ENCODE measurements around the gene MEGF8.

Gene MEGF8

DNA sequence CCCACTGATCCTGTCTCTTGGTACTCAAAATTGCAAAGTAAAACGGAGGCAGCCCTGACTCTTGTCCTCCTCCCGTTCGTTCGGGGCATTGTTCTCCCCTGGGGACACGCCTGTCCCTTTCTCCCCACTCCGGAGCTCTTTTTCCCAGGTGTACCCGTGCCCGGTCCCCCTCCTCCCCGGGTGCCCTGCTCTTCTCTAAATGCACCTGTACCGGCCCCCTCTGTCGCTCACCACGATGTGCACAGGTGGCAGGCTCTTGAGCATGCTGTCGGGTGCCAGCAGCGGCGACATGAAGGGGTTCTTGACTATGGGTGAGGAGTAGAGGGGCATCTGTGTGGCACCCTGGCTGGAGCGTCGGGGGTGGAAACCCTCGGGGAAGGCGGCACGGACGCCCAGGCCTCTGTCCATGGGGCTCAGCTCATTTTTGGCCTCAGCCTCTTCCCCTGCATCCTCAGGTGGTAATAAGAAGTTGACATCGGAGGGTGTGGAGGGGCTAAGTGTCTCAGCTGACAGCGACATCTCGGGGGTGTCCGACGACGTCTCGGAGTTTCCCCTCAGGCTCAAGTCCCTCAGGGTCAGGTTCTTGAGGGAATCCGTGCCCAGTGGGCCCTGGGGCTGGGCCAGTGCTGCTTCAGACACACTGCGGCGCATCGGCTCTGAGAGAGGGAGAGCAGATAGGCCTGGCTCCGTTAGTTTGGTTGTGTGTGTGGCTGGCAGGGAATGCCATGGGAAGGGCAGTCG, 77.1 kb downstream of the MEGF8 start:
- no peak for DNase-seq (ENCODE audit: low spot score)
- in situ Hi-C loops (cut with MboI; ENCODE audit: low pct_unique_long_range_greater_than_20kb, low sequenced_read_pairs, unreplicated experiment): no loop called here
- no peak for TF ChIP-seq CTCF (IDR thresholded peaks at IDR 0.05; ENCODE audit: extremely low read depth, insufficient read depth, missing control alignments)

- no peak for DNase-seq (ENCODE audit: low spot score)
- in situ Hi-C loops (cut with MboI; ENCODE audit: low pct_unique_long_range_greater_than_20kb, low sequenced_read_pairs, unreplicated experiment): no loop called here
- TF ChIP-seq CTCF (IDR thresholded peaks at IDR 0.05; ENCODE audit: extremely low read depth, insufficient read depth, missing control alignments): no peak
Observed at GRCh38 chr19:42403586-42403985, 78.2 kb downstream of the MEGF8 start.

GRCh38 chr19:42406111-42406510, 80.7 kb downstream of the MEGF8 start:
- no peak for DNase-seq (ENCODE audit: low spot score)
- TF ChIP-seq CTCF (IDR thresholded peaks at IDR 0.05; ENCODE audit: extremely low read depth, insufficient read depth, missing control alignments): no peak
- in situ Hi-C loops (cut with MboI; ENCODE audit: low pct_unique_long_range_greater_than_20kb, low sequenced_read_pairs, unreplicated experiment): no loop called here

DNA sequence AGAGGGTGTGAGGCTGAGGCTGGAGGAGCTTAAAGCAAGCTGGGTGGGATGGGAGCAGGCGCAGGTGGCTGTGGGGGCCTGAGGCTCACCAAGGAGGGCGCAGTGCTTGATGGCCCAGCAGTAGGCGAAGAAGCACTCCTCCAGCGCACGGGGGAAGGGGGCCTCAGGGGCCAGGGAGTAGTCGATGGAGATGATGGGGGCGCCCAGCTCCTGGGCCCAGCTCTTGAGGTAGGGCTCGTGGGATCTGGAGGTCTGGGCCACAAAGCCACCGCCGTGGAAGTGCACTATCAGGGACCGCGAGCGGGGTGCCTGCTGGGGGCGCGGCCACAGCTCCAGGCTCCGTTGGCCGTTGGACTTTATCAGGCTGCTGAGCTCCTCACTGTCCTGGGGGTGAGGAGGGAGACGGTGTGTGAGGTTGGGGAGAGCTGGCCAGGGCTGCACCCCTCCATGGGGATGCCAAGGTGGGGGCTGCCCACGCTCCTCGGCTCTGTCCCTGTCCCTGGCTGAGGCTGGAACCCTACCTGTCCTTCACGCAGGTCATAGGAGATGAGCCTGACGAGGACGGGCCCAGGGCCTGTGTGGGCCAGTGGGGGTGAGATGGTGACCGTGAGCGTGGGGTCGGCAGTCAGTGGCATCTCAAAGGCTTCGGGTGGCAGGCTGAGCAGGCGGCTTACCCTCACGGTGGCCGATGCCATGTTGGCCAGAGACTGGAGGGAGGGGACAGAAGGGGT, 81.8 kb downstream of the MEGF8 start:
- in situ Hi-C loops (cut with MboI; ENCODE audit: low pct_unique_long_range_greater_than_20kb, low sequenced_read_pairs, unreplicated experiment): no loop called here
- no peak for DNase-seq (ENCODE audit: low spot score)
- TF ChIP-seq CTCF (IDR thresholded peaks at IDR 0.05; ENCODE audit: extremely low read depth, insufficient read depth, missing control alignments): no peak

- DNase-seq (ENCODE audit: low spot score): no peak
- in situ Hi-C loops (cut with MboI; ENCODE audit: low pct_unique_long_range_greater_than_20kb, low sequenced_read_pairs, unreplicated experiment): no loop called here
- no peak for TF ChIP-seq CTCF (IDR thresholded peaks at IDR 0.05; ENCODE audit: extremely low read depth, insufficient read depth, missing control alignments)
Observed at GRCh38 chr19:42407816-42408175, 82.4 kb downstream of the MEGF8 start.

GRCh38 chr19:42409477-42409876, 84.0 kb downstream of the MEGF8 start:
- in situ Hi-C loops (cut with MboI; ENCODE audit: low pct_unique_long_range_greater_than_20kb, low sequenced_read_pairs, unreplicated experiment): no loop called here
- no peak for TF ChIP-seq CTCF (IDR thresholded peaks at IDR 0.05; ENCODE audit: extremely low read depth, insufficient read depth, missing control alignments)

More at GRCh38 chr19:42409477-42409876, 84.0 kb downstream of the MEGF8 start:
- DNase-seq (ENCODE audit: low spot score): no peak
